Suprapubic skin (tissue), 3 donors: ENCODE data around the gene CYP39A1.

ENCODE experiments used
- CTCF ChIP-seq, 2 donors: fragments of 200-600 bp in 1 of 2; fragments of 450-650 bp in 1 of 2; sonication (generic) in 1 of 2; IDR thresholded peaks; one replicate each; pipeline ENCODE4 v1.5.1; 2016 to 2019; ENCODE audit warnings: antibody characterized with exemption in 2 of 2, mild to moderate bottlenecking in 1 of 2, moderate library complexity in 1 of 2
- POLR2A ChIP-seq, 2 donors: fragments of 450-650 bp; IDR thresholded peaks; one replicate each; pipeline ENCODE4 v1.6.1; 2017; ENCODE audit warnings: antibody characterized with exemption in 2 of 2, mild to moderate bottlenecking in 2 of 2, moderate library complexity in 2 of 2

- no peak for TF ChIP-seq POLR2A (IDR thresholded peaks at IDR 0.05)
- TF ChIP-seq CTCF (IDR thresholded peaks at IDR 0.05): no peak
These were observed 139.1 kb downstream of the CYP39A1 start for GRCh38 chr6:46513533-46513932.
